HepG2 (cell line): ENCODE measurements around the gene CPAMD8. TPM values are rescaled to one million over a fixed set of nuclear protein-coding genes. Genes with fewer than 3 reads are reported as not detected.

Source experiments
- ATAC-seq: fragments of 200-7000 bp; cut with Tn5 transposase; 3 replicates; pipeline ENCODE4 v1.9.1; 2020; ENCODE audit warnings: mild to moderate bottlenecking, moderate library complexity
- BruUV-seq: library from RNA; stranded (reverse); fragments of 400-500 nt; replicated peaks from 2 replicates; lab custom pipeline; 2021; lab: Mats Ljungman, UMichigan
- CTCF ChIA-PET: fragments of 300-600 bp; formaldehyde crosslinking; extraction: SDS; loops from one replicate; lab custom pipeline; 2021; ENCODE audit warnings: low total read pairs, inconsistent platforms, low intra/inter-chr PET ratio; lab: Yijun Ruan, JAX
- POLR2A ChIA-PET: fragments of 350-600 bp; sonication (Branson Sonifier 250); formaldehyde crosslinking; loops from one replicate; lab custom pipeline; 2020; ENCODE audit warnings: antibody characterized with exemption, inconsistent platforms; lab: Yijun Ruan, JAX
- DNase-seq: peaks from one replicate; pipeline ENCODE4 v3.0.0-alpha.2; 2015; ENCODE audit warnings: low spot score
- FAIRE-seq: peaks from 3 replicates; lab custom pipeline; 2011; peaks lifted over from hg19 to GRCh38; lab: Jason Lieb, UNC
- H2AFZ ChIP-seq: one replicate; pipeline ENCODE4 v1.6.1; 2011; ENCODE audit warnings: low read length, inconsistent platforms
- H3K27ac ChIP-seq: fragments of 300-600 bp; 3 replicates; pipeline ENCODE4 v1.8.0; 2011; ENCODE audit warnings: mixed run types, mild to moderate bottlenecking, mixed read lengths, low read length, inconsistent platforms; ENCODE audit not compliant: insufficient read depth; ENCODE audit errors: extremely low read length
- H3K27me3 ChIP-seq, 2 experiments: fragments of 200-600 bp in 1 of 2; 2 replicates in 1 of 2; 3 replicates in 1 of 2; pipeline versions ENCODE4 v1.6.0 to v1.8.0; 2011; ENCODE audit warnings: low read length in 2 of 2, mild to moderate bottlenecking in 2 of 2, moderate library complexity in 2 of 2, inconsistent platforms in 1 of 2; ENCODE audit not compliant: insufficient read depth in 2 of 2, control insufficient read depth in 1 of 2
- H3K36me3 ChIP-seq, 2 experiments: fragments of 200-600 bp in 1 of 2; replicated peaks in 1 of 2; 2 replicates in 1 of 2; 3 replicates in 1 of 2; pipeline versions ENCODE4 v1.5.1 to v1.8.0; 2011; ENCODE audit warnings: low read length in 2 of 2, inconsistent platforms in 1 of 2; ENCODE audit not compliant: insufficient read depth in 2 of 2, control insufficient read depth in 1 of 2
- H3K4me1 ChIP-seq: 2 replicates; pipeline ENCODE4 v1.5.1; 2012; ENCODE audit warnings: low read length, inconsistent platforms; ENCODE audit not compliant: insufficient read depth
- H3K4me2 ChIP-seq: 2 replicates; pipeline ENCODE4 v1.6.0; 2011; ENCODE audit warnings: low read depth, low read length, inconsistent platforms
- H3K4me3 ChIP-seq, 3 experiments: fragments of 200-600 bp in 1 of 3; sonication (generic), shearing (Covaris generic) in 1 of 3; replicated peaks in 1 of 3; 2 replicates each; pipeline ENCODE4 v1.5.1; 2011 to 2016; ENCODE audit warnings: low read length in 3 of 3, inconsistent platforms in 2 of 3, low read depth in 2 of 3, mild to moderate bottlenecking in 2 of 3, control low read depth in 1 of 3, mixed read lengths in 1 of 3; ENCODE audit not compliant: insufficient read depth in 1 of 3
- H3K79me2 ChIP-seq: one replicate; pipeline ENCODE4 v1.6.1; 2011; ENCODE audit warnings: low read length, inconsistent platforms; ENCODE audit not compliant: insufficient read depth
- H3K9ac ChIP-seq: 2 replicates; pipeline ENCODE4 v1.6.0; 2011; ENCODE audit warnings: mild to moderate bottlenecking, low read depth, low read length, inconsistent platforms; ENCODE audit not compliant: insufficient read depth
- H3K9me3 ChIP-seq: 2 replicates; pipeline ENCODE4 v1.5.1; 2012; ENCODE audit warnings: mild to moderate bottlenecking, low read length
- H4K20me1 ChIP-seq: 2 replicates; pipeline ENCODE4 v1.6.0; 2011; ENCODE audit warnings: inconsistent platforms, mild to moderate bottlenecking, low read length, moderate library complexity; ENCODE audit not compliant: insufficient read depth
- ATF5 ChIP-seq: sonication (generic); formaldehyde crosslinking; IDR thresholded peaks from 2 replicates; pipeline ENCODE4 v1.4.0; 2020; ENCODE audit warnings: mild to moderate bottlenecking, low read depth, missing genetic modification reagents
- NFE2L1 ChIP-seq: sonication (generic); formaldehyde crosslinking; IDR thresholded peaks from 2 replicates; pipeline ENCODE4 v1.4.0; 2020; ENCODE audit warnings: missing genetic modification reagents, mild to moderate bottlenecking, borderline replicate concordance
- PHB2 ChIP-seq: fragments of 450-650 bp; IDR thresholded peaks from 2 replicates; pipeline ENCODE4 v1.6.1; 2018; ENCODE audit not compliant: partially characterized antibody
- RERE ChIP-seq: IDR thresholded peaks from 2 replicates; pipeline ENCODE4 v1.6.1; 2016; ENCODE audit warnings: low read depth, missing genetic modification reagents, missing compliant biosample characterization
- SOX5 ChIP-seq: IDR thresholded peaks from 2 replicates; pipeline ENCODE4 v1.6.1; 2016; ENCODE audit warnings: borderline replicate concordance
- ZC3H13 ChIP-seq: sonication (generic); formaldehyde crosslinking; IDR thresholded peaks from 2 replicates; pipeline ENCODE4 v1.8.1; 2023; ENCODE audit warnings: mild to moderate bottlenecking, missing genetic modification reagents, moderate library complexity
- ZFP1 ChIP-seq: IDR thresholded peaks from 2 replicates; pipeline ENCODE4 v1.6.1; 2016
- ZNF101 ChIP-seq: sonication (generic); formaldehyde crosslinking; IDR thresholded peaks from 2 replicates; pipeline ENCODE4 v1.4.0; 2020; ENCODE audit warnings: mild to moderate bottlenecking, low read depth, missing genetic modification reagents, borderline replicate concordance
- ZNF737 ChIP-seq: sonication (generic); formaldehyde crosslinking; IDR thresholded peaks from 2 replicates; pipeline ENCODE4 v1.5.0; 2020; ENCODE audit warnings: missing genetic modification reagents, mild to moderate bottlenecking, borderline replicate concordance
- ZSCAN31 ChIP-seq: sonication (generic); formaldehyde crosslinking; IDR thresholded peaks from 2 replicates; pipeline ENCODE4 v1.5.0; 2020; ENCODE audit warnings: low read depth, mild to moderate bottlenecking, missing genetic modification reagents
- WGBS: methylation state at CpG from one replicate; pipeline ENCODE4 v1.1.6; 2017; ENCODE audit warnings: low lambda C conversion rate; 5-methylcytosine and 5-hydroxymethylcytosine counted together
- in situ Hi-C: cut with HindIII; loops from 2 replicates; pipeline ENCODE4 v1.10.0; 2017; ENCODE audit warnings: low pct_unique_long_range_greater_than_20kb; ENCODE audit not compliant: extremely low pct_ligation_motif_present
- intact Hi-C: fragments of 100-400 bp; cut with micrococcal nuclease; formaldehyde crosslinking; loops from one replicate; pipeline ENCODE4 v1.10.0; 2022; ENCODE audit not compliant: unreplicated experiment
- polyA plus RNA-seq, 8 experiments: library from polyadenylated mRNA; depleted of rRNA in 3 of 8; stranded (reverse) in 7 of 8; unstranded in 1 of 8; fragments of >200 nt; fragmentation: Illumina TruSeq in 4 of 8; extraction: Trizol in 4 of 8; gene quantifications; 2 replicates each; pipeline versions ENCODE4 v1.2.1 to v1.2.3, GENCODE V29; 2011 to 2016; ENCODE audit warnings: low read depth in 4 of 8, missing spikeins in 1 of 8, mixed read lengths in 1 of 8; ENCODE audit not compliant: insufficient read depth in 1 of 8
- total RNA-seq, 5 experiments: library from RNA; depleted of rRNA; stranded (reverse); fragments of >200 nt; fragmentation: Illumina TruSeq; extraction: Trizol; gene quantifications; 2 replicates each; pipeline ENCODE4 v1.2.3, GENCODE V29; 2016; ENCODE audit warnings: low read depth in 1 of 5

Gene CPAMD8
- total and polyA plus RNA-seq, 2 of the 13 experiments (the other 11 are each of a cell fraction or from before 2014, with no cell fraction given): 0.29 to 0.34 TPM

- no peak for TF ChIP-seq ZNF737 (CRISPR knock-in tag)
- peak; percentile 94; the same call in 1 of the 2 replicates for TF ChIP-seq ZFP1 (CRISPR knock-in tag)
- ChIA-PET POLR2A (no interaction called here), CTCF (no interaction called here)
- FAIRE-seq (no peak), ATAC-seq (no peak), DNase-seq (no peak)
- no peaks in the 10 kb centered on the region for H3K36me3 ChIP-seq
- no peaks in the 10 kb centered on the region for H3K79me2 ChIP-seq
- H3K27me3 ChIP-seq: no peaks in the 10 kb centered on the region; a peak in 1 of 5 replicates
- in situ Hi-C loops: no loop called here
- H3K9ac ChIP-seq: no peak overlapping the region
- WGBS: 0% methylated on average over 4 of the region's 4 CpGs
- no peak overlapping the region for H3K4me3 ChIP-seq
- no peak overlapping the region for H3K4me2 ChIP-seq
- H3K4me1 ChIP-seq: no peaks in the 10 kb centered on the region
- H3K27ac ChIP-seq: no peak overlapping the region
- intact Hi-C loops: no loop called here
- H2AFZ ChIP-seq: no peak overlapping the region
- peaks cover 17% of the 10 kb centered on the region for H3K9me3 ChIP-seq
- H4K20me1 ChIP-seq: no peaks in the 10 kb centered on the region
- BruUV-seq: no TSS peak
Measured at GRCh38 chr19:16912780-16913179, 113.8 kb downstream of the CPAMD8 start.

GRCh38 chr19:16911046-16911445, 115.6 kb downstream of the CPAMD8 start:
- H3K4me2 ChIP-seq: no peak overlapping the region
- POLR2A ChIA-PET: no interaction called here
- no peak overlapping the region for H2AFZ ChIP-seq
- H3K27me3 ChIP-seq: no peaks in the 10 kb centered on the region; a peak in 1 of 5 replicates
- CTCF ChIA-PET: no interaction called here
- H3K4me3 ChIP-seq: no peak overlapping the region
- H3K79me2 ChIP-seq: no peaks in the 10 kb centered on the region
- H3K9me3 ChIP-seq: peaks cover 17% of the 10 kb centered on the region
- H3K4me1 ChIP-seq: no peaks in the 10 kb centered on the region
- H3K9ac ChIP-seq: no peak overlapping the region
- no peak for FAIRE-seq
- 10% methylated on average over 5 of the region's 7 CpGs for WGBS
- H4K20me1 ChIP-seq: no peaks in the 10 kb centered on the region
- in situ Hi-C loops: no loop called here
- no peaks in the 10 kb centered on the region for H3K36me3 ChIP-seq
- intact Hi-C loops: no loop called here
- BruUV-seq: no TSS peak
- no peak overlapping the region for H3K27ac ChIP-seq
- ATAC-seq: no peak
- DNase-seq: no peak
- TF ChIP-seq ZSCAN31 (CRISPR knock-in tag) (no peak), ZNF101 (CRISPR knock-in tag) (no peak), PHB2 (no peak), NFE2L1 (CRISPR knock-in tag) (no peak), SOX5 (CRISPR knock-in tag) (no peak), ATF5 (CRISPR knock-in tag) (no peak), RERE (CRISPR knock-in tag) (no peak), ZC3H13 (CRISPR knock-in tag) (no peak)
